GM18868 (cell line): ENCODE results near the gene FTO.

Experiments used
- ATAC-seq: cut with Tn5 transposase; IDR thresholded peaks from one replicate; pipeline ENCODE4 v1.9.1; 2021; ENCODE audit warnings: mild to moderate bottlenecking, moderate library complexity; ENCODE audit not compliant: unreplicated experiment

Gene FTO

GRCh38 chr16:53991754-53992378 lies 287.9 kb downstream of the FTO start:
- no peak for ATAC-seq

GRCh38 chr16:53995378-53995777 lies 291.4 kb downstream of the FTO start:
- no peak for ATAC-seq

DNA sequence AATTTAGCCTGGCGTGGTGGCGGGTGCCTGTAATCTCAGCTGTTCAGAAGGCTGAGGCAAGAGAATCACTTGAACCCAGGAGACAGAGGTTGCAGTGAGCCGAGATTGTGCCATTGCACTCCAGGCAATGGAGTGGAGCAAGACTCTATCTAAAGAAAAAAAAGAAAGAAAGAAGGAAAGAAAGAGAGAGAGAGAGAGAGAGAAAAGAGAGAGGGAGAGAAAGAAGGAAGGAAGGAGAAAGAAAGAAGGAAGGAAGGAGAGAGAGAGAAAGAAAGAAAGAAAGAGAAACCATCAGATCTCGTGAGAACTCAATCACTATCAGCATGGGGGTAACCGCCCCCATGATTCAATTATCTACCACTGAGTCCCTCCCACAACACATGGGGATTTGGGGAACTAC lies 293.0 kb downstream of the FTO start:
- no peak for ATAC-seq

DNA sequence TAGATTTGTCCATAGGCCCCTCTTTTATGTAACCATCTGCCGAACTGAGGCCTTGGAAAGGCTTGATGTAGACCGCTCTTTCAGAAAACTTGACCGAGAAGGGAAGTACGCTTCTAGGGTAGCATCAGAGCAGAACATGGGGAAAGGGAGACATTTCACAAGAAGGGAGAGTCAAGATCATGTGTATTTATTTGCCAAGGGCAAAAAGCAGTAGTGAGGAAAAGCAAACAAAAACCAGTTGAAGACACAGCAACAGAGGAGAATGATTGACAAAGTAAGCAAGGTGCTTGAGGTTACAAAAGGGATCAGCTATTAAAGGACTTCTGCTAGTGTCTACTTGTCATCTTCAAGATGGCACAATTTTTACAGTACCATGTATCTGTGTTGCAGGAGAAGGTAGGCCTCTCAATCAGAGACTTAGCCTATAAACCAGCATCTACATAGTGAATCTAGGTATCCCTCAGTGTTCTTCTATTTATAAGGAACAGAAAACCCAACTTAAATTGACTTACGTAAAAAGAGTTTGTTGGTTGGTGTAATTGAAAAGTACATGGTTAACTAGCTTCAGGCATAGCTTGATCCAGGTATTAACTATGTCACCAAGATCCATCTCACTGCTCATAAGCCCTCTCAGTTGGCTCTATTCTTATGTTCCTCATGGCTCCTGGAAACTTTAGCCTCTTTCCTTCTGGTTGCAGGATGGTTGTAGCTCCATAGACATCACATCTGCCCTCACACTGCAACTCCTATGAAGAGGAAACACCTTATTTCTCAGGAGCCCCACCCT lies 294.3 kb downstream of the FTO start:
- ATAC-seq, result no peak

DNA sequence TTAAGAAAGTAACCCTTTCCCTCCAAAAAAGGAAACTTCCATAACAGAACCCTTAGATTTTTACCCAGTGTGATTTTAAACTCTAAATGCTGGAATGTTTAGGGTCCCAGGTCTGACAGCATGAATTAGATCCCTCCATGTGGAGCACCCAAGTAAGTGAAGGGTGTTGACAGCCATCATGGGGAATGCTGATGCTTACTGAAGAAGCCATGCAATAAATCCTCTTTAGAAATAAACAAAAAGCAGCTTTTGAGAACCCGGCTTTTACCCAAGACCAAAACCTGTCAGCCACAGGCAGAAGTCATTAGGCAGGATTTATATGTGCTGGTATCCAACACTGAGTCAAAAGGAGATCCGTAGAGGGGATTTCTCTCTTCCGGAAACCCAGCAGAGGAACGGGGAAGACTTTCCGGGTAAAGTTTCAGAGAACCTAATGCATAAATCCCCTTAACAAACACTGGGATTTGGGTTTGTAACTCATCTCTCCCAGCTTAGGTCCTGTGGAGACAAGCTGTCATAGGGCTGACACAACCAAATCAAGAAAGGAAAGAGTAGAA lies 295.1 kb downstream of the FTO start:
- no peak for ATAC-seq

GRCh38 chr16:53999841-54000240 lies 295.9 kb downstream of the FTO start:
- ATAC-seq, result no peak

GRCh38 chr16:54000361-54000760 lies 296.4 kb downstream of the FTO start:
- no peak for ATAC-seq

GRCh38 chr16:54006693-54007092 lies 302.7 kb downstream of the FTO start:
- no peak for ATAC-seq

- ATAC-seq, result no peak
Observed at GRCh38 chr16:54007504-54007903, 303.5 kb downstream of the FTO start.

- ATAC-seq, result no peak
Observed at GRCh38 chr16:54009464-54010176, 305.7 kb downstream of the FTO start.

DNA sequence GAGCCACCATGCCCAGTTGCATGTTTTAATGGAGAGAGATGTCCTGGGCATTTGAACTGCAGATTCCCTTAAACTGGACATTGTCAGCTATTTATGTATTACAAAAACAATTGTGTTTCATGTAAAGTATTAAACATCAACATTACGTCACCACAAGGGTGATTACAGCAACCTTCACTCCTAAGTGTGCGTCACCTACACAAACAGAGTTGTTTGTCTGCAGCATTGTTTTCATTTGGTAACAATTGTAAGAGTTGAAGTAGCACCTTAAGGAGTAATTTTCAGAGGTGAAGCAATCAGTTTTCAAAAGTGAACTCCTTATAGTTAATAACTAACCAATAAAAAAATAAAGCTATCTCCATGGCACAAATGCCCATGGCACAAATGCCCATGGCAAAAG lies 311.2 kb downstream of the FTO start:
- ATAC-seq, result no peak

- ATAC-seq, result no peak
Observed at GRCh38 chr16:54022362-54022761, 318.4 kb downstream of the FTO start.

GRCh38 chr16:54026456-54026855 lies 322.5 kb downstream of the FTO start:
- ATAC-seq, result no peak

DNA sequence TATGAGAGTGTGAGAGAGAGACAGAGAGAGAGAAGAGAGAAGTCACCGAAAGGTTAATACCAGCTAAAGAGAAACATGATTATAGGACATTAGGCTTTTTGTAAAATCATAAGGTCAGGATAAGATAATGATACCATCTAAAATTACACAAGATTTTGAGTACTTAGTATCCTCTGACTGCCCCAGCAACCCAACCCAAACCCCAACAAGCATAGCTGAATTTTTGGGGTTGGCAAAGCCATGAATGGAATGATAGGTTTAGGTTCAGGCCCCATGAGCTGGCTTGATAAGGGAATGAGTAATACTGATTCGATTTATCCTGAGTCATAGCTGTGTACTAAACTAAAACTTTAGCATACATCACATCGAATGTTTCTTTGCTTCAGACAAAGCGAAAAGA lies 323.1 kb downstream of the FTO start:
- no peak for ATAC-seq

- no peak for ATAC-seq
Observed at GRCh38 chr16:54027558-54027957, 323.6 kb downstream of the FTO start.

- no peak for ATAC-seq
Observed at GRCh38 chr16:54027995-54028394, 324.0 kb downstream of the FTO start.

GRCh38 chr16:54030451-54030850 lies 326.5 kb downstream of the FTO start:
- ATAC-seq, result no peak

GRCh38 chr16:54031107-54031760 lies 327.3 kb downstream of the FTO start:
- ATAC-seq, result no peak

- ATAC-seq, result no peak
Observed at GRCh38 chr16:54033747-54034146, 329.8 kb downstream of the FTO start.

- ATAC-seq, result no peak
Observed at GRCh38 chr16:54034684-54035083, 330.7 kb downstream of the FTO start.

DNA sequence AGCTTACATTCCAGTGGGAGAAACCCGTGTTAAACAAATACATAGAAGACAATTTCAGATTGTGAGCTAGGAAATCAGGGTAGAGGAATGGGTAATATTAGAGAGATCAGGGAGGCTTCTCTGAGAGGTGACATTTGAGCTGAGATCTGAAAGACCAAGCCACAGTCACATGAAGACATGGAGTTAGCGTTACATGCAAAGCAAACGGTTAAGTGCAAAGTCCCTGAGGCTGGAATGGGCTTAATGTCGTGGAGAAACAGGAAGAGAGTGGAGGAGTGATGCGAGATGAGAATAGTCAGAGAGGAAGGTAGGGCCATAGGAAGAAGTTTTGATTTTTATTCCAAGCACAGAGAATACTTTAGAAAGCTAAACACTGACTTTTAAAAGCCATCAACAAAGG lies 336.5 kb downstream of the FTO start:
- no peak for ATAC-seq
